Tibial nerve (tissue), 4 donors: ENCODE measurements around the gene SGSM1. TPM values are rescaled to one million over a fixed set of nuclear protein-coding genes. Genes with fewer than 3 reads are reported as not detected.

Source experiments
- DNase-seq, 2 donors: peaks; one replicate each; pipeline ENCODE4 v3.0.0-alpha.2; 2019; ENCODE audit warnings: low spot score in 2 of 2
- H3K27ac ChIP-seq, 4 donors: fragments of 200-600 bp; sonication (generic) in 3 of 4; one replicate each; pipeline ENCODE4 v1.5.1; 2017 to 2019; ENCODE audit warnings: mild to moderate bottlenecking in 1 of 4
- H3K27me3 ChIP-seq, 2 donors: fragments of 200-600 bp; sonication (generic) in 1 of 2; one replicate each; pipeline versions ENCODE4 v1.5.1 to v1.6.0; 2017 to 2019
- H3K36me3 ChIP-seq, 3 donors: fragments of 200-600 bp; sonication (generic); one replicate each; pipeline ENCODE4 v1.5.1; 2018 to 2019
- H3K4me1 ChIP-seq, 4 donors: fragments of 200-600 bp; sonication (generic) in 3 of 4; one replicate each; pipeline ENCODE4 v1.5.1; 2017 to 2019
- H3K4me3 ChIP-seq, 4 donors: fragments of 200-600 bp; sonication (generic) in 3 of 4; one replicate each; pipeline ENCODE4 v1.5.1; 2017 to 2019; ENCODE audit warnings: mild to moderate bottlenecking in 1 of 4, moderate library complexity in 1 of 4
- H3K9me3 ChIP-seq, 4 donors: fragments of 200-600 bp; sonication (generic) in 3 of 4; one replicate each; pipeline ENCODE4 v1.5.1; 2017 to 2019
- EP300 ChIP-seq, 2 donors: sonication (generic); formaldehyde crosslinking; IDR thresholded peaks; one replicate each; pipeline ENCODE4 v1.6.1; 2017; ENCODE audit warnings: antibody characterized with exemption in 2 of 2, mild to moderate bottlenecking in 1 of 2
- POLR2A ChIP-seq, 2 donors: fragments of 450-650 bp; IDR thresholded peaks; one replicate each; pipeline ENCODE4 v1.6.1; 2017; ENCODE audit warnings: antibody characterized with exemption in 2 of 2, mild to moderate bottlenecking in 2 of 2, moderate library complexity in 2 of 2
- WGBS, 2 donors: methylation state at CpG; one replicate each; pipeline ENCODE4 v1.1.5; 2018; 5-methylcytosine and 5-hydroxymethylcytosine counted together
- total RNA-seq, 4 donors: library from RNA; depleted of rRNA; stranded (reverse); fragments of >200 nt; gene quantifications; one replicate each; pipeline ENCODE4 v1.1.0, GENCODE V29; 2016
- TF ChIP-seq, protein P1 (sequence below), 5 experiments: fragments of 200-600 bp in 3 of 5; fragments of 450-650 bp in 2 of 5; sonication (generic) in 3 of 5; IDR thresholded peaks; one replicate each; pipeline ENCODE4 v1.5.1; 2016 to 2019; ENCODE audit warnings: antibody characterized with exemption in 5 of 5, mild to moderate bottlenecking in 3 of 5, moderate library complexity in 2 of 5

SGSM1 gene
- total RNA-seq, 4 donors from 2014 or later: 0.22 to 1.5 (median 0.70) TPM

DNA sequence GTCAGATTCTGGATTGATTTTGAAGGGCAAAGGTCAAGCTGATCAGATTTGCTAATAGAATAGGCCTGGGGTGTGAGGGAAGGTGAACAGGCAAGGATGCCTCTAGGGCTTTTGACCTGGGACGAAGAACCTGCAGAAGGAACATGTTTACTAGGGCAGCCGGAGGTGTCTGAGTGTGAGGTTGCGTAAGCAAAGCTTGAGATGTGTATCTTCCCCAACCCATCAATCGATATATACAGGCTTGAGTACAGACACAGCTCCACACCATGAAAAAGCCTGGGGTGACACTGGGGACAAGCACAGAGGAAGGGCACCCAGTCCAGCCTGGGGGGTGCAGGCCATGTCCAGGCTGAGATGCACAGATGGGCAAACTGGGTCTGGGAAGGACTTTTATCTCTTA is 139.4 kb downstream of the SGSM1 start:
- Histone ChIP-seq H3K27ac (no peak overlapping the region), H3K9me3 (no peaks in the 10 kb centered on the region), H3K4me3 (no peak overlapping the region), H3K27me3 (no peaks in the 10 kb centered on the region), H3K36me3 (no peaks in the 10 kb centered on the region), H3K4me1 (peaks cover 0 to 6% (median 0%) of the 10 kb centered on the region in 4 donors)
- DNase-seq: no peak
- 89 to 94% methylated on average over 4 of the region's 4 CpGs for WGBS, 2 donors
- TF ChIP-seq, protein P1, sequence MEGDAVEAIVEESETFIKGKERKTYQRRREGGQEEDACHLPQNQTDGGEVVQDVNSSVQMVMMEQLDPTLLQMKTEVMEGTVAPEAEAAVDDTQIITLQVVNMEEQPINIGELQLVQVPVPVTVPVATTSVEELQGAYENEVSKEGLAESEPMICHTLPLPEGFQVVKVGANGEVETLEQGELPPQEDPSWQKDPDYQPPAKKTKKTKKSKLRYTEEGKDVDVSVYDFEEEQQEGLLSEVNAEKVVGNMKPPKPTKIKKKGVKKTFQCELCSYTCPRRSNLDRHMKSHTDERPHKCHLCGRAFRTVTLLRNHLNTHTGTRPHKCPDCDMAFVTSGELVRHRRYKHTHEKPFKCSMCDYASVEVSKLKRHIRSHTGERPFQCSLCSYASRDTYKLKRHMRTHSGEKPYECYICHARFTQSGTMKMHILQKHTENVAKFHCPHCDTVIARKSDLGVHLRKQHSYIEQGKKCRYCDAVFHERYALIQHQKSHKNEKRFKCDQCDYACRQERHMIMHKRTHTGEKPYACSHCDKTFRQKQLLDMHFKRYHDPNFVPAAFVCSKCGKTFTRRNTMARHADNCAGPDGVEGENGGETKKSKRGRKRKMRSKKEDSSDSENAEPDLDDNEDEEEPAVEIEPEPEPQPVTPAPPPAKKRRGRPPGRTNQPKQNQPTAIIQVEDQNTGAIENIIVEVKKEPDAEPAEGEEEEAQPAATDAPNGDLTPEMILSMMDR (IDR thresholded peaks at IDR 0.05): no peak
- TF ChIP-seq POLR2A (IDR thresholded peaks at IDR 0.05) (no peak), EP300 (IDR thresholded peaks at IDR 0.05) (no peak)

GRCh38 chr22:24947383-24947782 is 141.4 kb downstream of the SGSM1 start:
- 85 to 92% methylated on average over 7 of the region's 7 CpGs for WGBS, 2 donors
- H3K9me3 ChIP-seq: no peaks in the 10 kb centered on the region
- H3K27me3 ChIP-seq: no peaks in the 10 kb centered on the region
- TF ChIP-seq EP300 (IDR thresholded peaks at IDR 0.05): no peak
- no peak for TF ChIP-seq POLR2A (IDR thresholded peaks at IDR 0.05)
- TF ChIP-seq, protein P1 (IDR thresholded peaks at IDR 0.05): no peak
- DNase-seq: no peak
- H3K27ac ChIP-seq: no peak overlapping the region
- H3K4me3 ChIP-seq: no peak overlapping the region
- no peaks in the 10 kb centered on the region for H3K36me3 ChIP-seq
- peaks cover 0 to 10% (median 0%) of the 10 kb centered on the region in 4 donors for H3K4me1 ChIP-seq

DNA sequence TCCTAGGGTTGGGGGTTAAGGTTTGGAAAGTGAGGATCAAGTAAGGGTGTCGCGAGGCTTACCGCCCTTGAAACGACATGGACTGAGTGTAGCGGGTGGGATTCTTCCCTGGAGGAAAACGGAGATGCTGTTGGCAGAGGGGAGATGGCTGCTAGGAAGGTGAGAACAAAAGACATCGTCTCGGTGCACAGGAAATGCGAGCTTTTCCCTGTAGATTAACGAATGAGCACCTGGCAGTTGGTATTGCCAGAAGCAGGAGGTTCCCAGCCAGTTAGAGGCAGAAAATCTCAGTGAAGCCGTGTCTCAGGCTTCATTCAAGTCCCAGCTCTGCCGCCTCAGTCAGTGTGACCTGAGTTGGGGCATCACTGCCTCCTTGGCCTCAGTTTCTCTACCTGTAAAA is 141.9 kb downstream of the SGSM1 start:
- DNase-seq: no peak
- no peak for TF ChIP-seq POLR2A (IDR thresholded peaks at IDR 0.05)
- no peak for TF ChIP-seq EP300 (IDR thresholded peaks at IDR 0.05)
- TF ChIP-seq, protein P1 (IDR thresholded peaks at IDR 0.05): no peak
- 71 to 72% methylated on average over 12 of the region's 12 CpGs for WGBS, 2 donors
- Histone ChIP-seq H3K27ac (no peak overlapping the region), H3K4me1 (peaks cover 0 to 10% (median 0%) of the 10 kb centered on the region in 4 donors), H3K27me3 (no peaks in the 10 kb centered on the region), H3K9me3 (no peaks in the 10 kb centered on the region), H3K4me3 (no peak overlapping the region), H3K36me3 (no peaks in the 10 kb centered on the region)

- Histone ChIP-seq H3K36me3 (no peaks in the 10 kb centered on the region), H3K4me3 (no peak overlapping the region), H3K27me3 (no peaks in the 10 kb centered on the region), H3K4me1 (peaks cover 0 to 14% (median 4%) of the 10 kb centered on the region in 4 donors), H3K27ac (no peak overlapping the region), H3K9me3 (no peaks in the 10 kb centered on the region)
- TF ChIP-seq, protein P1 (IDR thresholded peaks at IDR 0.05): no peak
- TF ChIP-seq POLR2A (IDR thresholded peaks at IDR 0.05) (no peak), EP300 (IDR thresholded peaks at IDR 0.05) (no peak)
- 88 to 92% methylated on average over 13 of the region's 13 CpGs for WGBS, 2 donors
- DNase-seq: no peak
Observed at GRCh38 chr22:24948356-24949202, 142.6 kb downstream of the SGSM1 start.

DNA sequence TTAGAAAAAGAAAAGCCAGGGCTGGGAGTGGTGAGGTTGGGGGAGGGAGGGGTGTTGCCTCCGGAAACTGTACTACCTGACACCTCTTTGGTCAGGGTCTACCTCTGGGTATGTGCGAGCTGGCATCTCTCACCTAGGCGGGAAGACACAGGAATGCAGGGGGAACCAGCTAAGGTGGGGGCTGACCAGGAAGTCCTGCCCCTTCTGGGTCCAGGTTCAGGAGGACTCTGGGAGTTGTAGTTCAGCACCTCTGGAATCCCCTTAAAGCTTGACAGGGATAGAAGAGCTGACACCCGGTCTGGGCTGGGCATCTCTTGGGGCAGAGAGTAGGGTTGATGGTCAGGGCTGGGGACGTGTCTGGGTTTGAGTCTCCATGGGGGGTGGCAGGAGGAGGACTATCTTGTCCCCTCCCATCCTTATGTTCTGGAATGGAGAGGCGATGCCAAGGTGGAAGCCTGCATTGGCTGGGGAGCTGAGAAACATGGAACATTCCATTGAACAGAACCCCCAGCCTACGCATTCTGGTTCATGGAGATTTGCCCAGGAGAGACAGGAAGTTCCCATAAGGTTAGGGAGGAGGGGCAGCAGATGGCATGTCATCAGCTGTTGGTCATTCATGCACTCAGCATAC is 144.4 kb downstream of the SGSM1 start:
- TF ChIP-seq, protein P1 (IDR thresholded peaks at IDR 0.05): no peak
- no peak for TF ChIP-seq POLR2A (IDR thresholded peaks at IDR 0.05)
- TF ChIP-seq EP300 (IDR thresholded peaks at IDR 0.05): no peak
- Histone ChIP-seq H3K4me3 (no peak overlapping the region), H3K4me1 (peaks cover 0 to 32% (median 17%) of the 10 kb centered on the region in 4 donors), H3K9me3 (no peaks in the 10 kb centered on the region), H3K36me3 (no peaks in the 10 kb centered on the region), H3K27me3 (no peaks in the 10 kb centered on the region), H3K27ac (no peak overlapping the region)
- no peak for DNase-seq
- 21 to 25% methylated on average over 7 of the region's 7 CpGs for WGBS, 2 donors
